ENCODE data around the gene CACFD1.

- no peak for TF ChIP-seq PATZ1 (CRISPR knock-in tag; IDR thresholded peaks at IDR 0.05; ENCODE audit: borderline replicate concordance)
- no peak for TF ChIP-seq ZNF70 (CRISPR knock-in tag; IDR thresholded peaks at IDR 0.05)
- no peak for TF ChIP-seq ZFP3 (CRISPR knock-in tag; IDR thresholded peaks at IDR 0.05)
- TF ChIP-seq ESRRG (CRISPR knock-in tag; IDR thresholded peaks at IDR 0.05): no peak
- TF ChIP-seq ARNTL (CRISPR knock-in tag; IDR thresholded peaks at IDR 0.05; ENCODE audit: borderline replicate concordance, low read depth): no peak
- no peak for TF ChIP-seq CREB5 (CRISPR knock-in tag; IDR thresholded peaks at IDR 0.05; ENCODE audit: low read depth)
- no peak for TF ChIP-seq ISL1 (CRISPR knock-in tag; IDR thresholded peaks at IDR 0.05)
- no peak for TF ChIP-seq PPARA (CRISPR knock-in tag; IDR thresholded peaks at IDR 0.05; ENCODE audit: borderline replicate concordance)
Measured at GRCh38 chr9:133463864-133464615, 4.3 kb downstream of the CACFD1 start.

Data from SK-N-SH treated with all-trans-retinoic acid at 6 μM for 48 hours (cell line).